ENCODE results near the gene CEBPZOS. TPM values are rescaled to one million over a fixed set of nuclear protein-coding genes. Genes with fewer than 3 reads are reported as not detected.

CEBPZOS gene
- total and polyA plus RNA-seq, 9 of the 15 experiments (the other 6 are each of a cell fraction or from before 2014, with no cell fraction given) = 21.7 to 64.8 (median 46.7) TPM

- TF ChIP-seq CTCF (IDR thresholded peaks at IDR 0.05 in 2 of 3, conservative IDR thresholded peaks at IDR 0.05 in 1 of 3; ENCODE audit: insufficient read depth in 2 of 3, low read depth in 1 of 3, low read length in 3 of 3) (no peak), CREB1 (IDR thresholded peaks at IDR 0.05) (0 out of 2 replicates have a peak, but pooled peaks have one; percentile 43), CREB1 (CRISPR knock-in tag; IDR thresholded peaks at IDR 0.05) (peak; percentile 41; the same call in 1 of the 2 replicates), ZBTB43 (CRISPR knock-in tag; IDR thresholded peaks at IDR 0.05) (no peak), L3MBTL2 (IDR thresholded peaks at IDR 0.05) (peak; percentile 97), SMARCA5 (IDR thresholded peaks at IDR 0.05) (no peak), ZNF274 (IDR thresholded peaks at IDR 0.05; ENCODE audit: borderline replicate concordance, low read depth, low read length) (no peak), TAF9B (IDR thresholded peaks at IDR 0.05; ENCODE audit: partially characterized antibody) (peak; percentile 22), ZNF347 (CRISPR knock-in tag; IDR thresholded peaks at IDR 0.05; ENCODE audit: low read depth) (no peak), ZNF707 (CRISPR knock-in tag; conservative IDR thresholded peaks at IDR 0.05) (no peak), HNRNPLL (IDR thresholded peaks at IDR 0.05; ENCODE audit: low read depth, low read length, poor library complexity, severe bottlenecking) (peak; percentile 85), ZNF57 (CRISPR knock-in tag; IDR thresholded peaks at IDR 0.05) (0 out of 2 replicates have a peak, but pooled peaks have one; percentile 56), NBN (IDR thresholded peaks at IDR 0.05; ENCODE audit: low read depth) (no peak; the same call in 1 of the 2 replicates), JUN (IDR thresholded peaks at IDR 0.05; ENCODE audit: borderline replicate concordance, low read depth, low read length) (no peak; the same call in 1 of the 2 replicates), JUN (CRISPR knock-in tag; IDR thresholded peaks at IDR 0.05; ENCODE audit: borderline replicate concordance) (0 out of 2 replicates have a peak, but pooled peaks have one; percentile 77), ZNF764 (CRISPR knock-in tag; IDR thresholded peaks at IDR 0.05; ENCODE audit: low read depth) (no peak), ZHX1 (conservative IDR thresholded peaks at IDR 0.05; ENCODE audit: low read length) (no peak), ZNF197 (CRISPR knock-in tag; IDR thresholded peaks at IDR 0.05; ENCODE audit: low read depth) (no peak), MLLT1 (IDR thresholded peaks at IDR 0.05) (no peak)
These were observed at the start of gene CEBPZOS (continued) for GRCh38 chr2:37196320-37197195.
